ENCODE data around the gene LCORL. TPM values are rescaled to one million over a fixed set of nuclear protein-coding genes. Genes with fewer than 3 reads are reported as not detected.

LCORL gene
- total RNA-seq, 1 donor from 2014 or later, result 10.3 TPM

GRCh38 chr4:17794730-17795129, 226.8 kb downstream of the LCORL start:
- H3K4me1 ChIP-seq (ENCODE audit: insufficient read depth, low read length), result no peaks in the 10 kb centered on the region
- no peaks in the 10 kb centered on the region for H3K9me3 Mint-ChIP-seq (ENCODE audit: unreplicated experiment)
- H3K36me3 Mint-ChIP-seq (ENCODE audit: low read depth, unreplicated experiment), result no peaks in the 10 kb centered on the region
- H3K27me3 Mint-ChIP-seq (ENCODE audit: low read depth, unreplicated experiment), result no peaks in the 10 kb centered on the region
- FAIRE-seq (no peak), DNase-seq (ENCODE audit: low read depth) (no peak)
- H4K20me1 ChIP-seq (ENCODE audit: insufficient read depth, low read length), result no peaks in the 10 kb centered on the region
- no peaks in the 10 kb centered on the region for H3K79me2 ChIP-seq (ENCODE audit: insufficient read depth, low read length)
- no peaks in the 10 kb centered on the region for H3K9me3 ChIP-seq (ENCODE audit: insufficient read depth, low read depth, low read length)
- H3K9ac ChIP-seq (ENCODE audit: low read length), result no peak overlapping the region
- H3K4me2 ChIP-seq (ENCODE audit: low read length), result no peak overlapping the region
- peaks cover 7% of the 10 kb centered on the region for H3K36me3 ChIP-seq (ENCODE audit: insufficient read depth, low read length)
- no peak overlapping the region for H3K4me3 Mint-ChIP-seq (ENCODE audit: unreplicated experiment)
- H2AFZ ChIP-seq (ENCODE audit: low read depth, low read length), result no peak overlapping the region
- no peak overlapping the region for H3K27ac Mint-ChIP-seq (ENCODE audit: unreplicated experiment)
- H3K4me3 ChIP-seq (ENCODE audit: insufficient read depth, low read depth, low read length), result no peak overlapping the region
- no peaks in the 10 kb centered on the region for H3K27me3 ChIP-seq (ENCODE audit: insufficient read depth, low read length)
- no peak overlapping the region for H3K27ac ChIP-seq (ENCODE audit: low read depth, low read length)
- H3K4me1 Mint-ChIP-seq (ENCODE audit: low read depth, unreplicated experiment), result no peaks in the 10 kb centered on the region
- TF ChIP-seq EZH2 (IDR thresholded peaks at IDR 0.05; ENCODE audit: insufficient read depth, low read length), result no peak
- no peak for TF ChIP-seq CTCF (IDR thresholded peaks at IDR 0.05; ENCODE audit: insufficient read depth, low read depth, low read length)

Other genes starting within 250 kb of the LCORL start
- gene FAM184B, start 240.1 kb downstream of the LCORL start, total RNA-seq, result 0.46 and 0.54 TPM in 2 replicates
- 29.0 and 32.7 TPM in 2 replicates for gene DCAF16, start 211.0 kb downstream of the LCORL start, total RNA-seq
- gene NCAPG, start 210.8 kb downstream of the LCORL start, total RNA-seq, result 2.6 and 4.7 TPM in 2 replicates